ENCODE measurements around the gene NFKB2.

NFKB2 gene

DNA sequence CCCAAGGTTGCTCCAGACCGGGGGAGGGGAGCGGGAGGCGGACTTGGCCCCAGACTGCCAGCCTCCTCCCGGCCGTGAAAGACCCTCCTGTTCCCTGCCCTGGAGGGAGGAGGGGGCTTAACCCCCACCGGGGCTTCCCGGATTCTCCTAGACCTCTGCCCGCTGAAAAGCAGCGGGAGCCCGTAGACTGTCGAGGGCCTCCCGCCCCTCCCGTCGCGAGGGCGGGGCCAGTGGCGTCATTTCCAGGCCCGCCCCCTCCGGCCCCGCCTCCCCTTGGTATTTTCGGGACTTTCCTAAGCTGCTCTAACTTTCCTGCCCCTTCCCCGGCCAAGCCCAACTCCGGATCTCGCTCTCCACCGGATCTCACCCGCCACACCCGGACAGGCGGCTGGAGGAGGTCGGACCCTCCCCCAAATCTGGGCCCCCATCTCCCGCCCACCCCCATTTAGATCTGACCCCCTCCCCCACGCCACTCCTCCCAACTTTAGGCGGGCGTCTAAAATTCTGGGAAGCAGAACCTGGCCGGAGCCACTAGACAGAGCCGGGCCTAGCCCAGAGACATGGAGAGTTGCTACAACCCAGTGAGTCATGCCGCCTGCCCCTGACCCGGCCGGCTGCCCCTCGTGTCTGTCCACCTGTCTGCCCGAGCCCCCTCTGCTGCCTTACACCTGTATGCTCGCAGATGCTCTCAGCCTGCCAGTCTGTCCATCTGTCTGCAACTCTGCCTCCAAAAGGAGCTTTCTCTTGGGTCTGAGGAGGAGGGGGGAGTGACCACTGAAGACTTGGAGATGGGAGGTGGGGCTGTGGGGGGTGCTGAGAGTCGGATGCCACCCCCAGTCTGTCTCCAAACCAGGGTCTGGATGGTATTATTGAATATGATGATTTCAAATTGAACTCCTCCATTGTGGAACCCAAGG, at the start of gene NFKB2:
Gene NFKB2, plus strand, starts transcription at position 306 of the 917 bp plus-strand sequence. Its CDS starts 255 bp downstream, at position 561.
- TF ChIP-seq, protein P1, sequence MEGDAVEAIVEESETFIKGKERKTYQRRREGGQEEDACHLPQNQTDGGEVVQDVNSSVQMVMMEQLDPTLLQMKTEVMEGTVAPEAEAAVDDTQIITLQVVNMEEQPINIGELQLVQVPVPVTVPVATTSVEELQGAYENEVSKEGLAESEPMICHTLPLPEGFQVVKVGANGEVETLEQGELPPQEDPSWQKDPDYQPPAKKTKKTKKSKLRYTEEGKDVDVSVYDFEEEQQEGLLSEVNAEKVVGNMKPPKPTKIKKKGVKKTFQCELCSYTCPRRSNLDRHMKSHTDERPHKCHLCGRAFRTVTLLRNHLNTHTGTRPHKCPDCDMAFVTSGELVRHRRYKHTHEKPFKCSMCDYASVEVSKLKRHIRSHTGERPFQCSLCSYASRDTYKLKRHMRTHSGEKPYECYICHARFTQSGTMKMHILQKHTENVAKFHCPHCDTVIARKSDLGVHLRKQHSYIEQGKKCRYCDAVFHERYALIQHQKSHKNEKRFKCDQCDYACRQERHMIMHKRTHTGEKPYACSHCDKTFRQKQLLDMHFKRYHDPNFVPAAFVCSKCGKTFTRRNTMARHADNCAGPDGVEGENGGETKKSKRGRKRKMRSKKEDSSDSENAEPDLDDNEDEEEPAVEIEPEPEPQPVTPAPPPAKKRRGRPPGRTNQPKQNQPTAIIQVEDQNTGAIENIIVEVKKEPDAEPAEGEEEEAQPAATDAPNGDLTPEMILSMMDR (IDR thresholded peaks at IDR 0.05): no peak

DNA sequence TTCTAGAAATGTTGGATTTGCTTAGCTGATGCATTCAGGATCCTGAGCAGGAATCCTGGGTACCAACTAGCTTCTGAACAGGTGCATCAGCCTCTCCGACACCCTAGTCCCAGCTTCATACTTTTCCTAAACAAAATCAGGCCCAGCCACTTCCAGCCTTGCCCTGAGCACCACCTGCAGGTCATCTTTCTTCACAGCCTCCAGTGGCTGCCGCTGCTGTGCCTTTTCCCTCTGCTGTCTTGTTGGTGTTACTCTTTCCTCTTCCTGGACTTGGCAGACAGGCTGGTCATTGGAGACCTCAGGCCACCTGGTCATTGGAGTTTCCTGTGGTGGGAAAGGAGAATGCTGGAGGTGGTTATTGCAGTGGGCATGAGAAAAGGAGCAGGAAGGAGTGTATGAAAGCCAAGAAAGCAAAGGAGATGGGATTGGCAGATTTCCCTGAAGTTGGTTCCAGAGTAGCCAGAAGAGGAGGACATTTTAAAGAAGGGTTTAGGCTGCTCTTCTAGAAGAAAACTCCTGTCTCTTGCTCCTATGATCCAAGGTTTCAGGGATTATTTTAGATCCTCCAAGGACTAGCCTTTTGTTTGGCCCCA, 48.2 kb upstream of the NFKB2 start:
- TF ChIP-seq, protein P1 (IDR thresholded peaks at IDR 0.05): peak; percentile 69

DNA sequence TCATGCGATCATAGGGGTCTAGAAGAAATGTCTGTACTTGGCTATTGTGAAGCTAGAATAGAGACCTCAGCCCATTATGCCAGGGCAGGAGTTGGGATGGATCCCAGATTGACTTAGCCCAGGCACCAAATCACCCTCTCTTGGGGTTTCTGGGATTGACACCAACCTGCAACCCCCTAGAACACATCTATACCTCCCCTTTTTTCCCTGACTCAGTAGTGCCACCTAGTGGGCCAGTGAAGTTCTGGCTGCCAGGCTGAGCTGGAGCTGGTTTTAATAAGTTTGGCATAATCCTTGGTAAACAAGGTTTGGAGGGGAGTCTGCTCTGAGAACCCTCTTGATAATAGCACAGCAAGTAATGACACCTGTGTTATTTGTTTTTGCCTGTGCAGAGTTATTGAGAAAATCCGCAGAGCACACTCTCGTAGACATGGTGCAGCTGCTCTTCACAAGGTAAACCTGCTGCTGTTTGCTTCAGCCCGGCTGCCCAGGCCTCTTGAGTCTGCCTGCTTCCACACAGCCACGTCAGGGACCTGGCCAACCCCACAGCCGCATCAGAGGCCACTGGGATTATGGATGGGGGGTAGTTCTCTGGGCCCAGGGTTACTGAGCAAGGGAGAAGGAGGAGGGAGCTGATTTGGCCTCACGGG, 43.3 kb upstream of the NFKB2 start:
- TF ChIP-seq, protein P1 (IDR thresholded peaks at IDR 0.05): peak; percentile 97

DNA sequence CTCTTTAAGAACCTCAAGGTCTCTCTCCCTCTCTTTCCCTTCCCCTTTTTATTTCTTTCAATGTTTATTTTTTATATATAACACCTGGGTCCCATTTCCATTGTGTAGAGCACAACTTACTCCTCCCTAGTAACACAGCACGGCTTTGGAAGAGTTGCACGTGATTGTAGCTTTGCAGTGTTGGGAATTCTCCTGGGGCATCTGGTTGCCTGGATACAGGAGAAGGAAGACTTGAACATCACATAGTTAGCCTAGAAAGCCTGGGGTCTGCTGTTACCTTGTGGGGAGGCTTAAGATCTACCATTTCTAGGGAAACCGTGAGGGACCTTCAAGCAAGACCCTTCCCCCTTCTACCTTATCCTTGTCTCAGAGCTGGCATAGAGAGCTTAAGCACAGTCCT, 41.1 kb upstream of the NFKB2 start:
- TF ChIP-seq, protein P1 (IDR thresholded peaks at IDR 0.05): no peak

DNA sequence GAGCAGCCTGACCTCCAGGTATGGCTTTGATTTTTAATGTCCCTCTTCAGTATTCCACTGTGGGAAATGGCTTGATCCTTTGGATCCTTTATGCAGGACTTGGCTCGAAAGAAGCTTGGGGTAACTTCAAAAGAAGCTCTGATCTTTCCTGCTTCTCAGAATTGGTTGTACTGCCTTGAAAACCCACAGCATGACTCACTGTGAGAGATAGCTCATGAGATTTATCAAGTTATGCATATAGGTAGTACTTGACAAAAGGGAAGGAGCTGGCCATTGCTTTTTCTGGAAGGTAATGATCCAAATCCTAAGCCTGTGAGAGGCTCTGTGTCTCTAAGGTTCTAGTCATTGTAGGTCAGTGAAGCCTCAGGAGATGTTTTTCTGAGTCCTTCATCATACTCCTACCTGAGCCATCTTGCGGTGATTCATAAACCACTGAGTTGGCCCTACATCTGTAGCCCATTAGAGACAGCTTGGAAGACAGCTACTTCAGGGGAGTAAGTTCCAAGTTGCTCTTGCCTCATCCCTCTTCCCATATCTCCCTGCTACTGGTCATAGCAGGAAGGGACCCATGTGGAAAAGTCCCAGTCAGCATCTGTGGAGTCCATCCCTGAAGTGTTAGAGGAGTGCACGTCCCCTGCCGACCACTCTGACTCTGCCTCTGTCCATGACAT, 36.7 kb upstream of the NFKB2 start:
- TF ChIP-seq, protein P1 (IDR thresholded peaks at IDR 0.05): no peak

DNA sequence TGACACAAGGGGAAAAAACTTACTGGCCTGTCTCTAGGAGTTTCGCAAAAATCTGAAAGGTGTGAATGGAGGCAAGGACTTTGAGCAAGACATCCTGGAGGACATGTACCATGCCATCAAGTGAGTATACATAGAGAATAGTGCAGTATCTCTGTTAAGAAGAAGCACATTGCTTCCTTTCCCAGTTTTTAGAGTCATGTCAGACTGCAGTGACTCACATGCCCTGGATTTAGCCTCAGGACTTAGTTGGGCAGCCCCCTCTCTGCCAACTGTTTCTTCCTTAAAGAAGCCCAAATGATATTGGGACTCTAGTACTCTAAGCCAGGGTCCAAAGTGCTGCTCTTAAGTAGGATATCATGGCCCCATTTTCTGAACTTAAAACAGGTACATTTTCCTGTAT, 28.1 kb upstream of the NFKB2 start:
- TF ChIP-seq, protein P1 (IDR thresholded peaks at IDR 0.05): no peak

DNA sequence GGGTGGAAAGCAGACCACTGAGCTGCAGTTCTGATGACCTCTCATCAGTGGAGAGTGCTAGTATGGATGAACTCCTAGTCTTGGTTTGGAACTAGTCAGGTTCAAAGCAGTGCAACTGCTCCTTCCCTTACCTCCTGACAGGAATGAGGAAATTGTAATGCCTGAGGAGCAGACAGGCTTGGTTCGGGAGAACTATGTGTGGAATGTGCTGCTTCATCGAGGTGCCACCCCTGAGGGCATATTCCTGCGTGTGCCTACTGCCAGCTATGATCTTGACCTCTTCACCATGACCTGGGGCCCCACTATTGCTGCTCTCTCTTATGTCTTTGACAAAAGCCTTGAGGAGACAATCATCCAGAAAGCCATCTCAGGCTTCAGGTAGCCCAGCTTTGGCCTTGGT, 27.4 kb upstream of the NFKB2 start:
- TF ChIP-seq, protein P1 (IDR thresholded peaks at IDR 0.05): no peak
